Mesodermal cell (in vitro differentiated cells): Measurements from ENCODE around the gene CKMT1A.
"Not testable (repeated sequence)": the region's sequence is repeated elsewhere in the genome, so short reads cannot be mapped to it uniquely, and the experiment has no call there.

Source experiments
- H3K27ac ChIP-seq: 2 replicates; pipeline ENCODE4 v1.7.0; 2013; ENCODE audit warnings: mild to moderate bottlenecking, low read depth, low read length, moderate library complexity; ENCODE audit not compliant: severe bottlenecking
- H3K36me3 ChIP-seq: 2 replicates; pipeline ENCODE4 v1.7.1; 2013; ENCODE audit warnings: mild to moderate bottlenecking, low read length, moderate library complexity; ENCODE audit not compliant: control insufficient read depth, insufficient read depth
- H3K4me1 ChIP-seq: one replicate; pipeline ENCODE4 v1.7.1; 2013; ENCODE audit warnings: mild to moderate bottlenecking, low read length; ENCODE audit not compliant: insufficient read depth, control insufficient read depth, poor library complexity, severe bottlenecking
- H3K4me3 ChIP-seq: 2 replicates; pipeline ENCODE4 v1.7.0; 2013; ENCODE audit warnings: low read length, control low read depth, mild to moderate bottlenecking; ENCODE audit not compliant: insufficient read depth, poor library complexity, severe bottlenecking; ENCODE audit errors: extremely low read depth
- H3K9me3 ChIP-seq: 2 replicates; pipeline ENCODE4 v1.7.1; 2013; ENCODE audit warnings: mild to moderate bottlenecking, low read length, moderate library complexity; ENCODE audit not compliant: control insufficient read depth
- whole genome bisulfite sequencing, 2 experiments: methylation state at CpG; one replicate each; pipeline ENCODE4 v1.1.5; 2013; ENCODE audit warnings: missing lambda C conversion rate in 2 of 2; ENCODE audit not compliant: insufficient coverage in 2 of 2; 5-methylcytosine and 5-hydroxymethylcytosine counted together

Gene CKMT1A

GRCh38 chr15:43702174-43702573 is 8.5 kb downstream of the CKMT1A start:
- Histone ChIP-seq H3K4me1 (no peaks in the 10 kb centered on the region), H3K9me3 (no peaks in the 10 kb centered on the region), H3K27ac (no peak overlapping the region), H3K36me3 (no peaks in the 10 kb centered on the region), H3K4me3 (no peak overlapping the region)
- 100% methylated on average over 1 to 5 of the region's 7 CpGs for WGBS, 2 experiments

GRCh38 chr15:43702701-43703424 is 9.2 kb downstream of the CKMT1A start:
- Histone ChIP-seq H3K27ac (no peak overlapping the region), H3K9me3 (no peaks in the 10 kb centered on the region), H3K4me1 (no peaks in the 10 kb centered on the region), H3K36me3 (no peaks in the 10 kb centered on the region), H3K4me3 (no peak overlapping the region)
- WGBS, 2 experiments = 92 to 93% methylated on average over 4 to 5 of the region's 8 CpGs

- H3K4me1 ChIP-seq, H3K9me3 ChIP-seq, H3K27ac ChIP-seq, H3K4me3 ChIP-seq, H3K36me3 ChIP-seq: not testable (repeated sequence)
- no CpG with 5 or more reads among the region's 12 CpGs for WGBS, 2 experiments
Measured at GRCh38 chr15:43710431-43711131, 16.9 kb downstream of the CKMT1A start.

- Histone ChIP-seq H3K27ac (no peak overlapping the region), H3K36me3 (no peaks in the 10 kb centered on the region), H3K9me3 (no peaks in the 10 kb centered on the region), H3K4me3 (no peak overlapping the region), H3K4me1 (no peaks in the 10 kb centered on the region)
- 86 to 91% methylated on average over 2 to 4 of the region's 4 CpGs for WGBS, 2 experiments
Measured at GRCh38 chr15:43723151-43723550, 29.5 kb downstream of the CKMT1A start.

GRCh38 chr15:43726306-43726705 is 32.6 kb downstream of the CKMT1A start:
- 100% methylated on average over 1 of the region's 1 CpG for WGBS, 2 experiments
- H3K4me1 ChIP-seq = not testable (repeated sequence)

GRCh38 chr15:43728053-43728725 is 34.5 kb downstream of the CKMT1A start:
- not testable (repeated sequence) for H3K36me3 ChIP-seq, H3K9me3 ChIP-seq, H3K27ac ChIP-seq, H3K4me1 ChIP-seq, H3K4me3 ChIP-seq
- WGBS, 2 experiments = no CpG with 5 or more reads among the region's 1 CpG

More at GRCh38 chr15:43726306-43726705, 32.6 kb downstream of the CKMT1A start:
- not testable (repeated sequence) for H3K4me3 ChIP-seq, H3K27ac ChIP-seq, H3K9me3 ChIP-seq, H3K36me3 ChIP-seq

GRCh38 chr15:43735416-43735815 is 41.8 kb downstream of the CKMT1A start:
- Histone ChIP-seq H3K9me3 (no peaks in the 10 kb centered on the region), H3K4me3 (no peak overlapping the region), H3K4me1 (no peaks in the 10 kb centered on the region), H3K27ac (no peak overlapping the region), H3K36me3 (no peaks in the 10 kb centered on the region)
- WGBS, 2 experiments = 67 to 90% methylated on average over 4 of the region's 6 CpGs

- not testable (repeated sequence) for H3K4me1 ChIP-seq, H3K9me3 ChIP-seq
- Histone ChIP-seq H3K27ac (peak within 1 kb of the TSS; percentile 91), H3K4me3 (peak within 1 kb of the TSS; percentile 72), H3K36me3 (peaks cover 22% of the 10 kb centered on the region)
- 0 to 1% methylated on average over 35 to 74 of the region's 84 CpGs for WGBS, 2 experiments
Measured at GRCh38 chr15:43746245-43746902, 52.7 kb downstream of the CKMT1A start, which contains the start of gene PDIA3. PDIA3 (plus strand) TSS chr15:43746438; CDS start chr15:43746540, 102 bp downstream.

GRCh38 chr15:43746903-43747309 is 53.2 kb downstream of the CKMT1A start:
- peak overlapping the region; percentile 72 for H3K4me3 ChIP-seq
- not testable (repeated sequence) for H3K4me1 ChIP-seq, H3K9me3 ChIP-seq
- H3K36me3 ChIP-seq = peaks cover 28% of the 10 kb centered on the region
- WGBS, 2 experiments = 0% methylated on average over 2 to 4 of the region's 12 CpGs
- H3K27ac ChIP-seq = peak overlapping the region; percentile 91

- 88% methylated on average over 1 of the region's 3 CpGs; no CpG with 5 or more reads in 1 of the 2 experiments for WGBS, 2 experiments
- no peak overlapping the region for H3K27ac ChIP-seq
- no peaks in the 10 kb centered on the region for H3K9me3 ChIP-seq
- peaks cover 5% of the 10 kb centered on the region for H3K4me1 ChIP-seq
- H3K4me3 ChIP-seq = peak overlapping the region; percentile 72
- peaks cover 42% of the 10 kb centered on the region for H3K36me3 ChIP-seq
Measured at GRCh38 chr15:43748376-43748775, 54.7 kb downstream of the CKMT1A start.
